Suppressor macrophage (primary cell): Measurements from ENCODE around the gene THY1.

Source experiments
- DNase-seq, 4 experiments: peaks; one replicate each; pipeline ENCODE4 v3.0.0-alpha.2; 2020 to 2022

Gene THY1

GRCh38 chr11:119368121-119369034 is 54.6 kb downstream of the THY1 start:
- DNase-seq = no peak

GRCh38 chr11:119367661-119368120 is 55.3 kb downstream of the THY1 start:
- peak; percentile 58 to 82 (median 76) for DNase-seq
